GM18868 (cell line): ENCODE results near the gene SMIM32.

ENCODE experiments used
- ATAC-seq: cut with Tn5 transposase; IDR thresholded peaks from one replicate; pipeline ENCODE4 v1.9.1; 2021; ENCODE audit warnings: mild to moderate bottlenecking, moderate library complexity; ENCODE audit not compliant: unreplicated experiment

The SMIM32 gene

DNA sequence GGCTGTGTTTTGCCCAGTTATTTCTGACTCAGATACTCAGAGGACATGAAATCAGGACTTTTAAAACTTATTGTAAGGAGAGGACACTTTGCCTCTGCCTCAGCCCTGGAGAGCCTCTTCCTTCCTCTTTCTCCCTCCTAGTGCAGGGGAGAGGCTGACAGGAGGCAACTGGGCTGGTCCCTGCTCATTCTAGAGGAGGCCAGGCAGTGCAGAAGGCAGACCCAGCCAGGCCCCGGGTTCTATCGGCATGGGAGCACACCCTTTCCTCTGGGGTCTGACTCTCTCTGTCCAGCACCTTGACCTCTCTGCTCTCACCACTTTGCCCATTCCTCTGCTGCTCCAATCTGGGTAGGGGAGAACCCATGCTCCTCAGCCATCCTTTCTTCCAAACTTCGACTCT, 16.0 kb upstream of the SMIM32 start:
- no peak for ATAC-seq

DNA sequence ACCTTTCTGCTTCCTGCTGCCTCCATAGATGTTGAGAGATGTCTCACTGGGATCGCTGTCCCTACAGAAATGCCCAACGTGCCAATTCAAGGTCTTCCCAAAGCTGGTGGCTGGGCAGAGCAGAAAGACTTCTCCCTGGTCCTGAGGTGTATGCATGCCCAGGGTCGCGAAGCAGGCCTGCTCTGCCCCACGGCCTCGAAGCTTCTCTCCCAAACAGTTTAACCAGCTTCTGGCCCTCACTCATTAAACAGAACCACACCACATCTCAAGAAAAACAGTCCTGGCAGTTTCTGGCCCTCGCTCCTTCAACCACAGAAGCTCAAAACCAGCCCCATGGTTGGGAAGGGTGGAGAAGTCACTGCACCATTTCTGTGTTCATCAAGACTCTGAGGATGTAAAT, 14.7 kb upstream of the SMIM32 start:
- ATAC-seq: no peak

DNA sequence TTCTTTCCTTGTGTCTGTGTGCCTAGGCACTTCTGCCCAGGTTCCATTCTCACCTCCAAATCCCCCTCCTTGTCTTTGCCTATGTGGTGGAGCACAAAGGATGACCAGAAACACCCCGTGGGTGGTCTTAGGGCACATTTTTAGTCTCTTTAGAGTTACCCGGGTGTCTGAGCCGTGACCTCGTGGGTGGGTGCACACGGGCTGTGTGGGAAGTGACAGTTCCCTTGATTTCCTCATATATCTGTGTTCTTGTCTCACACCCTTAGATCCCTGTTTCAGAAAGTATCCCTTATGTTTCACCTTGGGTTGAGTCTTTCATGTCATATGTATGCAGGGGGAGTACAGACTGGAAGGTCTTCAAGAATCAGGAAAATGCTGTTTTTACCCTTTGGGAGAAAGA, 13.4 kb upstream of the SMIM32 start:
- ATAC-seq: no peak

DNA sequence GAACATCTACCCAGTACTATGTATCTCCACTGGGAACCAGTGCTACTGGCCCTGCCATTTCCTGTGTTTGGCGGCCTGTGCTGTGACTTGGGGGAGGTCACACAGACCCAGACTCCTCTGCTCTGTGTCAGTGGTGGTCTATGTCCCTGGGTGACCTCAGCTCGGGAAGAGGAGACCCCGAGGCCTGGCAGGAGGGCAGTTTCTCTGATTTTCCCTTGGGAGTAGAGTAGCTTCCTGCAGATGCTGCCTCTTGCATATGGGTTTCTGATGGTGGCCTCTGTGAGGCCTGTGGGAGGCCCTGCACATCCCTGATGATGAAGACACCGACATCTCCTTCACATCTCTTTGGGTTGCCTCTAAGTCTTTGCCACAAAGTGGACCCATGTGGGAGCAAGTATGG, 13.0 kb upstream of the SMIM32 start:
- no peak for ATAC-seq

DNA sequence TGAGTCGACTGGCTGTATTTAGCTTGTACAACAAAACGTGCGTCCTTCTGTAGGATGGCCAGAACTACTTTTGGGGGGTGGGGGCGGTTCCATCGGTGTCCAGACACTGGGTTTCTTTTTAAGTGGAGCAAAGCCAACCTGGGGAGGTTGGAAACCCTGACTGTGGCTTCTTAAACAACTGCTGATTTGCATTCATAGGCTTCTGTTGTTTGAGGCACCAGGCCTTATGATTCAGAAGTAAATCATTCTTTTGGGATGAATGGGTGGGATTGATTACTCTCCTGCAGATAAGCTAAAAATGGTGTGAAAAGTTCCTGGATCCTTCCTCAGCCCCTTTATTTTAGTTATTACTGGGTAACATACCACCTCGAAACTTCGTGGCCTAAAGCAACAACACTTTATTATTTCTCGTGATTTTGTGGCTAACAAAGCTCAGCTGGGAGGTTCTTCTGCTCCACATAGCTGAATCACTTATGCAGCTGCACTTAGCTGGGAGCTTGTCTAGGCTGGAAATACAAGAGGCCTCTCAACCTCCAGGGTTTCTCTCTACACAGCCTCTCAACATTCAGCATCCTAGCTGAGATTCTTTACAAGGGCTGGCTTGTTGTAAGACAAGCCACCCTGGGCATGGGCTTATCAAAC, 12.2 kb upstream of the SMIM32 start:
- no peak for ATAC-seq

DNA sequence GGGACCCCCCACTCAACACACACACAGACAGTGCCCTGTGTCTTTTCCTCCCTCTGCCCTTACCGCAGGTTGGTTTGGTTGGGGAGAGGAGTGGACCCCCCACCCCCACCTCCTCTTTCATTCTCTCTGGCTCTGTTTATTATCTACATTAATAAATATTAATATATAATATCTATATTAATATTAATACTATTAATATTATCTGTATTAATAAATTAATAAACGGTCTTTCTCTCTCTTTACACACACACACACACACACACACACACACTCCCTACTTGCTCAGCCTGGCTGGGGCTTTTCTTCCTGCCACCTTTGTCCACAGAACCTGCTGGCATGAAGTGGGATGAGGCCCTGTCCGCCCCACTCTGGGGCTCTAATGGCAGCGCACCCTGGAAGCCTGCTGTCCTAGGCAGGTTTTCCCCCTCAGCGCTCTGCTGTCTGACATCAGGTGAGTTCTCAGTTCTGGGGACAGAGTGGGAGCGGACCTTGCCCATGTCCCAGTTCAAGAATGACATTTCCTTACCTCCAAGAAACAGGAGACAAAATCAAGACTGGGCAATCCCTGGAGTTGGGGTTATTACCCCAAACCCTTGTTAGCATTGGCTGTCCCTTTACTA, 10.5 kb upstream of the SMIM32 start:
- no peak for ATAC-seq

DNA sequence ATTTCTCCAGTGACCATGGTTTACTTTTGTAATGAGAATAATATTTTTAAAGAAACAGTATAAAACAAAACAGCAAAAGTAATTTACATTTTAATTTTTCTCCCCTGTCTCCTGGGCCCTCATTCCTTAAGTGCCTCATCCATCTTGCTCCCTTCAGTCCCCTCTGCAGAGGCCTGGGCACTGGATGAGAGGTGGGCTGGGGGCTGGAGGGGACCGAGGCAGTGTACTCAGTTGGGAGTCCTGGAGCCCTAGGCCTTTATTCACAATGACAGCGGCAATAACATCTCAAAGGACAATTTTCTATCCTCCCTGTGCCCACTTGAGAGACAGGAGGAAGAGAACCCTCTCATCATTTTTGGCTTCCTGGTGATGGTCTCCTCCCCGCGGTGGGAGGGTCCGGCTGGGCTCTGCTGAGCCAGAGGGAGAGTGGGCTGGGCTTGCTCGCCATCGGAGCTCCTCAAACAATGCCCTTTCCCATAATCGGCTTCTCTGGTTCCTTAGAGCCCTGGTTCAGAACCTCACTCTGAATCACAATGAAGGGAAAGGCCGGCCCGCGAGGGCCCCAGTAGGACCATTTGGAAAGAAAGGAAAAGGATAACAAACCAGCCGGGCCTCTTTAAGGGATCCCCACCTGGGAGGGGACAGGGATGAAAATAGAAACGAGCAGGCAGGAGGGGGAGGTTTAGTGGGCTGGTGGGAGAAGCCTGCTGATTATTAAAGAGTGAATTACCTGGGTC, 9.7 kb upstream of the SMIM32 start:
- ATAC-seq: no peak

DNA sequence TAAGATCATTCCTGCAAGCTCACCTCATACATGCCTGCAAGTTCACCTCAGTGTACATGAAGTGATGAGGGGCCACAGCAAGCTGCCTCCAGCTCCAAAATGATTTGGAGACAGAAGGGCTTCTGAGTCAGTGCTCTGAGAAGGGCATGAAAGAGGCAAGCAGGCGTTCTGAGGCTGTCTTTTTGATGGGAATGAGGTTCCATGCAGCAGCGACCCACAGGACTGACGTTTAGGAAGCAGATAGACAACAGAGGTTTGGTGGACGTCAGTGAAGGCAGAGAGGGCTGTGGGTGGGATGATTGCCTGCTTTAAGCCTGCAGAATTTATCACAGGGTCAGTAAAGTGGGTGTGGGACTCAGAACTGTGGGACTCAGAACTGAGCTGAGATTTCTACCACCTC, 8.9 kb upstream of the SMIM32 start:
- ATAC-seq: no peak

DNA sequence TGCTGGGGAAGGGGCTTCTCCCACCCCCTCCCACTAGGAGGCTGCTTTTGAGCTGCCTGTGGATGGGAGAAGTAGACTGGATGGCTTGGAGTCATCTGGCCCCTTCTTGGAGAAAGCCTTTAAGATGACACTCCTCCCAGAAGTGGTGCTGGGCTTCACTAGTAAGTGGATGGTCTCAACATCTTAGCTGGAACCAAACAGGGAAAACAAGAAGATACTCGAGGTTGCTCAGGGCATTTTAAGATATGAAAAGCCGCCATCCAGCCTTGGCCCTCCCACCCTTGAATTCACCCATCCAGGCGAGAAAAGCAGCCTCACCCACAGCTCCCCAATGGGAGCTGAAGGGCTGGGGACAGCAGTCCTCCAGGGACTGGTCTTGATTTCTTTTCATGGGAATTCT, 7.8 kb upstream of the SMIM32 start:
- ATAC-seq: no peak

DNA sequence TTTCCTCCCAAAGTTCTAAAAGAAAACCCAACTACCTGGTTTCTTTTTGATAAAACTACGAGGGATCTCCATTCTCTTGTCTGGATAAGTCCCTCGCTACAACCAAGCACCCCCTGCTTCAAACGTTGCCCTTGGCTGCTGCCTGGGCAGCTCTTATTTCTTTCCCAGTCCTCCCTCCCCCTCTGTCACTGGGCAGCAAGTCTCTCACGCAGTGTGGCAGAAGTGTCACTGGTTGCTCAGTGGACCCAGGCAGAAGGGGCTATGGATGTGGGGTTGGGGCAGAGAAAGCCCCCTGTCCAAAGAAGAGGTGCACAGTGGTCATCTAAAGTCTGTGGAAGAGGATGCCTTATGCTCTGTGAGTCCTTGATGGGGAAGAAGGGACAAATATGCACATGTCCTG, 7.2 kb upstream of the SMIM32 start:
- no peak for ATAC-seq

DNA sequence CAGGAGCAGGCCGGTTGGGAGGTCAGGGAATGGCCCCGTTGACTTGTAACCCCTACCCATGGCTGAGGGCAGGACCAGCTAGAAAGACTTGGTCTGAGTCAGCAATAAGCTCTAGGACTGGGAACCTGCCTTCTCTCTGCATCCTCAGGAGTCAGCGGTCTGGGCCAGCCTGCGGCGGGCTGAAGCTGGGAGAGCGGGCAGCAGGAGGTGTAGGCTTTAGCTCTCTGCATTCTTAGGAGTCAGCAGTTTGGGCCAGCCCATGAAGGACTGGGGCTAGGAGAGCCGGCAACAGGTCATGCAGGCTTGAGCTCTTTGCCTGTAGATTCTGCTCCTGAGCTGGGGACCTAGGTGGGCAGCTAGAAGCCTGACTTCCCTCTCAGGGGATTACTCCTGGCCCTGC, 6.4 kb upstream of the SMIM32 start:
- ATAC-seq: no peak

DNA sequence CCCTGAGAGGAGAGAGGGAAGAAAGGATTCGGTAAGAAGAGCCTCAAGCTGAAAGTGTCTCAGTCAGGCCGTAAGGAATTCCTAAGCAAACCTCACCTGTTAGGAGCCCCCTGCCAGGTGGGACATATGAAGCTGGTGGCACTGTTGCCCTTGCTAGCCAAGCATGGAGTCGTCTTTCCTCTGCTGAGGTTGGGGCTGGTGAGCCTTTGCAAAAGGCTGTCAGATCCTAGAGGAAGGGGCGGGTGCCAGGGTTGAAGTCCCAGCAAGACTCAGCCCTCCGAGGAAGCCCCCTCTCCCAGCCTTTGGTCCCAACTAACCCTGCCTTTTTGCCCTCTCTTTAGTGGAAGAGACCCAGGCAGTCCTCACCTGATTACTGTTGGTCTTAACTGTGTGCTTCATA, 5.5 kb upstream of the SMIM32 start:
- no peak for ATAC-seq

DNA sequence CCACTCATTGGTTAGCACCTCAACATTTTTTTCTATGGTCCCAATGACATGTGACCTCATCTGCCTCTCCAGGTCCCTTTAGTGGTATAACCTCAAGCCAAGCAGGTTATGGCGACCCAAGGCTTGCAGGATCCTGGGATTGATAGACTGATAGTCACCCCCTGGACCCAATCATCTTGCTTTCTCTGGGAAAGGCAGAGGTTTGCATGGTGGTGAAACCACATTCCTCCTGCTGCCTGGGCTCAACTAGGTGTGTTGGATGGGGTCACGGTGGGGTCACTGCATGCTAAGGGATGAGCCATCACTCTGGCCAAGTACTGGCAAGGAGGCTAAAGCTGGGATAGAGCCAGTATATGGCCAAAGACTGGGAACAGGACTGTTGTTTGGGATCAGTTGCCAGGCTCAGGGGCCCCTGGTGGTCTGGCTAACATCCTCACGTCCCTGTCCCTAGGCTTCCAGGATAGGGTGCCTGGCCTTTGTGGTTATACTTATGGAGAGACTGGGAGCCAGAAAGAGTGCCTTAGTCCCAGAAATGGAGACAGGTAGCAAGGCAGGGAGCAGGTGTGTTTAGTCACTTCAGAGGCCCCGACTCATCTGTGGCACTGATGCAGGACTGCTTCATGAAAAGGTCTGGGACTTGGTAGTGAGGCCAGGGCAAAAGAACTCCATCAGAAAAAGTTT, 4.6 kb upstream of the SMIM32 start:
- ATAC-seq: no peak

DNA sequence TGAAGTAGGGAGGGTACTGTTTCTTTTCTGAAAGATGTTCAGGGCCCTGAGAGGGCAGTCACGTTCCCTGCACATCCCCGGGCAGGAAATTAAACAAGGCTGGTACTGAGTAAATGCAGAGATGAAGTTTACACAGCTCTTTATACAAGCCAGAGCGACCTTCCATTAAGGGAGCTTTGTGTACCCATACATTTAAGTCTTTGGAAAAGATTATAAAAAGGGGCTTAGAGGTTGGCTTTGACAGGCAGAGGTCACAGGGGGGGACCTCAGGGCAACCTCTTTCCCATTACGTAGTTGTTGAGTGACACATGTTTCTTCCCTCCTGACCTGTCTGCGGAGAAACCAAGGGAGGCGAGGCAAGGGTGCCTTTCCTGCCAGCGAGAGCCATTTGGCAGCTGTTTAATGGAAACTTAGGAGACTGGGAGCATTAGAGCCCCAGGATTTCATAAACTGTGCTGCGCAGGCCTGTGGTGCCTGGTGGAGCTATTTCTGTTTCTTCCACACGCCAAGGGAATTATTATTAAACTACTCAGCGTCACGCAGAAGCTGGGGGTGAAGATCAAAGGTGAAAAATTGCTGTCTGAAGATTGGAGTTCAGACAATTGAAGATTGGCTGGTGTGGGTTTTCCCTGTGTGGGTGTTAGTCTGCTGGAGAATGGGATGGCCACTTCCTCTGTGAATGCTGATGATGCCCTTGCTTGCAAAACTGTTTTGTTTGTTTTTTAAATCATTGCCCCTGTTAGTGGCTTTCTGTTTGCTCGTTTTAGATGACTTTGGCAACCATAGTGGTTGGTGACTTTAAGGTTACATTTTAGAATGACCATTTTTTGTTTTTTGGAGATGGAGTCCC, 3.2 kb upstream of the SMIM32 start:
- ATAC-seq: no peak

DNA sequence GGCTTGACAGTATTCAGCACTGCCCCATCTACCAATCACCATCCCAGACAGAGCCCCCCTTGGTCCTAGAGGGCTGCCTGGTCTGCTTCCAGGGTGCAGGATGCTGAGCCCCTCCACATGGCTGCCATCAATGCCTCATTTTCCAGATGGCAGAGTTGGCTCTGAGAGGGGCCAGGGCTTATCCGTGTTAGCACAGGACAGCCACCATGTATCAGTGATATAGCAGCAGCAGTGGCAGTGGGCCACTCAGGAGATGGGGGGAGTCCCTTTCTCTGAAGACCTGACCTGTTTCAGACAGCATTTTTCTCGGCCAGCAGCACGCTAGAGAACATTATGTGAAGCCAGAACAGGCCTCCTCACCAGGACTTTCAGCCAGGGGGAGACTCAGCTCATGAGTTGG, 1.6 kb upstream of the SMIM32 start:
- ATAC-seq: no peak

DNA sequence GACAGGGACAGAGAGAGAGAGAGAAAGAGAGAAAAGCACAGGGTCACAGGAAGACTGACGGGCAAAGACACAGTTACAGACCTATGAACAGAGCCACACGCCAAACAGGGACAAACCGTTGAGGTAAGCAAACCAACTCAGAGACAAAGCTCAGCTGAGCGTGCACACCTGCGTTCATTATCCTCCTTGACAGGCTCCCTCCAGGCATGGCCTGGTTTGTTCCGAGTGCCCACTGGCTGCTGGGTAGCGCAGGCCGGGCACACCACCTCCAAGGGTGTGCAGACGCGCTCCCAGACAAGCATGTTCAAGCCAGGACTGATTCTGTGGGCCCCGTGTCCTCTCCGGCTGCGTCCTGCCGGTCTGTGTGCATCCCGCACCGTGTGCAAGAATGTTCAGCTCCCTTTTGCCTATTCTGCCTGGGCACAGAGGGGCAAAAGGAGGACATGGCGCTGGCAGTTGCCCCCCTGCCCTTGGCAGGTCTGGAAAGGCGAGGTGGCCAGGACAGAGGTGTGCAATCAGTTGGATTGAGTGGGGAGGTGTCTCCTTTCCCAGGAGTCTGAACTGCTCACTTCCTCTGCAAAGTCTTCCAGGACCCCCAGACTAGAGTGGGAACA, 467 bp upstream of the SMIM32 start:
- ATAC-seq: no peak

DNA sequence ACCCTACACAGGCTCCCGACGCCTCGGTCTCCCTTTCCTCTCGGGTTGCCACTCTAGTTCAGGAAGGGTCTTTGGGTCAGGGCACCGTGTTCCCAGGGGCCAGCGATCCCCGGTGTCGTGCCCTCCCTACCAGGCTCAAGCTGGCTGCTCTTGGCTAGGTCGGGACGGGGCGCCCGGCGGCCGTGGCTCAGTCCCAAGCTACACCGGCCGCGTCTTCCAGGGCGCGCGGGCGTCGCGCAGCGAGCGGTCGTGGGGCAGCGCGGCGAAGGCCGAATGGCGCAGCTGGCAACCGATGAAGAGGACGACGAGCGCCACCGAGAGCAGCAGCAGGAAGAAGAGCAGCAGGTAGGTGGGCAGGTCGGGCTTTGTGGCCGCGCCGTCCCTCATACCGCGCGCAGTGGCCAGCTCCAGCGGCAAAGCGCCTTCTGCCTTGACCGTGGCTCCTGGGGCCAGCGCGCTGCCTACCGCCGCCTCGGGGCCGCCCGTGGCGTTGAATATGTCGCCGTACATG, 892 bp downstream of the SMIM32 start:
- ATAC-seq: no peak

DNA sequence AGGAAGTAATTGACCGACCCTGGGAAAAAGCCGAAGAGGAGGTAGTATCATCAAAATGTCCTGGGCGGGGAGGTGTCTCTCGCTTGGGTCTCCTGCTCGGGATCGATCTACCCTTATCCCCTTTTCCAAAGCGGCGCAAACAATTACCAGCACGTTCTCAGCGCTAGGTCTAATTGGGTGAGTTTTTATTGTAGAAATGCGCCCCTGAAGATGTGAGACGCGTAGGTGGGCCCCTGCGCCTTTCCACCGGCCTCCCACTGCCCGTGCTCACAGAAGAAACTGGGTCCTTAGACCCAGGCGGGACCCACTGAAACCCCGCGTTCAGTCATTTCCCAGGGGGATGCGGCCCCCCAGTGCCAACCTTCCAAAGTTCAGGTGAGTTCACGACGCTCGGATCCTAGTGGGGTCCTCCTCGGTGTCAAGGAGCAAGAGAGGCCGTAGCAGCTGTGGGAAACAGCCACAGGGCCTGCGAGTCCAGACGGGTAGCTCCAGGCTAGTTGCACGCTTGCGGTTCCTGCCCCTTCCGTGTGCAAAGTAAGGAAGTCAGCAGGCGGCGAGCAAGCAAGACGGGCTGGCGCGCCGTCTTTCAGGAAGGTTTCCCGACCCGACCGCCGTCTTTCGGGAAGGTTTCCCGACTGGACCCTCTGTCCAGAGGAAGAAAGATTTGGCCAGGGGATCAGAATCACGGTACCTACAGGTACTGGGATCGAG, 1.5 kb downstream of the SMIM32 start:
- no peak for ATAC-seq

DNA sequence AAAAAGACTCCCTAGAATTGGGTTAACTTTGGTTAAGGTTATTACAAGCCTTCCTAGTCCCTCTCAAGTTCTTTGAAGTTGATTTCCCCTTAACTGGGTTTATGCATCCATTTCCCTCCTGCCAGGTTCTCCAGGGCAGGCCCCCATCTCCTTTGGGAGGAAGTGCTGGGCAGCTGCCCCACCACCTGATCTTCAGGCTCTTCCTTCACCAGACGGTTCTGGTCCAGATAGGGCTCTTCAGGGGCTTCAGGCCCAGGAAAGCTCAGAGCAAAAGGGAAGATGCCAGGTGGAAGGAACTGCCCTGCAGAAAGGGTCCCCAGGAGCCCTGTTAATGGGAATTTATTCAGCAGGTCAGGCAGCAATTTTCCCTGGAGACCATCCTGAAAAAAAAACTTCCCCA, 2.1 kb downstream of the SMIM32 start:
- ATAC-seq: no peak
